ENCODE results near the gene C6. TPM values are rescaled to one million over a fixed set of nuclear protein-coding genes. Genes with fewer than 3 reads are reported as not detected.

C6 gene
- total RNA-seq, 5 donors from 2014 or later (not counting 1 experiment from before 2014, with no cell fraction given): 0.32 to 0.49 (median 0.44) TPM; not detected in 2

- Mint-ChIP-seq H3K9me3 (no peaks in the 10 kb centered on the region), H3K36me3 (no peaks in the 10 kb centered on the region), H3K4me1 (no peaks in the 10 kb centered on the region), H3K27ac (no peak overlapping the region), H3K4me3 (no peak overlapping the region), H3K27me3 (no peaks in the 10 kb centered on the region)
- H3K36me3 ChIP-seq (ENCODE audit: control insufficient read depth in 2 of 2, extremely low read depth in 1 of 2, insufficient read depth in 1 of 2, low read length in 1 of 2): no peaks in the 10 kb centered on the region
- no peaks in the 10 kb centered on the region for H3K9me3 ChIP-seq
- ChIA-PET CTCF (no interaction called here), POLR2A (no interaction called here)
- H3K4me1 ChIP-seq (ENCODE audit: control insufficient read depth in 1 of 2, extremely low read depth in 1 of 2, insufficient read depth in 2 of 2, low read length in 2 of 2): no peaks in the 10 kb centered on the region
- no peak overlapping the region for H3K27ac ChIP-seq (ENCODE audit: low read length)
- DNase-seq (no peak), ATAC-seq (replicated peaks in 1 of 4) (no peak)
- no peaks in the 10 kb centered on the region for H3K27me3 ChIP-seq (replicated peaks in 1 of 2; ENCODE audit: control insufficient read depth in 2 of 2, extremely low read depth in 1 of 2, insufficient read depth in 2 of 2, low read length in 1 of 2)
- H3K4me3 ChIP-seq (ENCODE audit: control insufficient read depth in 1 of 2, extremely low read depth in 1 of 2, low read length in 1 of 2): no peak overlapping the region
Measured at GRCh38 chr5:41102341-41102740, 111.0 kb downstream of the C6 start.

DNA sequence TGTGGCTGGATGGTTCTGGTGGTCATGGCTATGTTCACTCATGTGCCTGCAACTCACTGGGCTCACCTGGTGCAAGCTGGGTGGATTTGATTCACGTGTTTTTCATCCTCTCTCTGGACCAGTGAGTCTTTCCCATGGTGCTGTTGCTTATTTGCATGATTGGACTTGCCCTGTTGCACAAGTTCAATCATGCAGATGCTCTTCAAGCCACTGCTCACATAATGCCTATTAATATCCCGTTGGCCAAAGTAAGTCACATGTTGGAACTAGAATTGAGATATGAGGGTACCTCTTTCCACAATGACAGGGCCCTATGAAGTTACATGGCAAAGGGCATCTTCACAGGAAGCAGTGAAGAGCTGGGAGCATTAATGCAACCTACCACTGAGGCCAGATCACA lies 115.7 kb downstream of the C6 start:
- H3K9me3 Mint-ChIP-seq: no peaks in the 10 kb centered on the region
- no peak overlapping the region for H3K4me3 ChIP-seq (ENCODE audit: control insufficient read depth in 1 of 2, extremely low read depth in 1 of 2, low read length in 1 of 2)
- H3K9me3 ChIP-seq: no peaks in the 10 kb centered on the region
- no peaks in the 10 kb centered on the region for H3K27me3 ChIP-seq (replicated peaks in 1 of 2; ENCODE audit: control insufficient read depth in 2 of 2, extremely low read depth in 1 of 2, insufficient read depth in 2 of 2, low read length in 1 of 2)
- WGBS (ENCODE audit: insufficient coverage): 13% methylated on average over 1 of the region's 2 CpGs
- POLR2A ChIA-PET: no interaction called here
- DNase-seq (no peak), ATAC-seq (replicated peaks in 1 of 4) (no peak)
- H3K27ac ChIP-seq (ENCODE audit: low read length): no peak overlapping the region
- CTCF ChIA-PET: no interaction called here
- no peaks in the 10 kb centered on the region for H3K27me3 Mint-ChIP-seq
- no peaks in the 10 kb centered on the region for H3K36me3 ChIP-seq (ENCODE audit: control insufficient read depth in 2 of 2, extremely low read depth in 1 of 2, insufficient read depth in 1 of 2, low read length in 1 of 2)
- no peaks in the 10 kb centered on the region for H3K4me1 ChIP-seq (ENCODE audit: control insufficient read depth in 1 of 2, extremely low read depth in 1 of 2, insufficient read depth in 2 of 2, low read length in 2 of 2)
- H3K36me3 Mint-ChIP-seq: no peaks in the 10 kb centered on the region
- no peaks in the 10 kb centered on the region for H3K4me1 Mint-ChIP-seq
- no peak overlapping the region for H3K27ac Mint-ChIP-seq
- H3K4me3 Mint-ChIP-seq: no peak overlapping the region

- WGBS (ENCODE audit: insufficient coverage): 66% methylated on average over 5 of the region's 5 CpGs
Measured at GRCh38 chr5:41095324-41096101, 117.8 kb downstream of the C6 start.

DNA sequence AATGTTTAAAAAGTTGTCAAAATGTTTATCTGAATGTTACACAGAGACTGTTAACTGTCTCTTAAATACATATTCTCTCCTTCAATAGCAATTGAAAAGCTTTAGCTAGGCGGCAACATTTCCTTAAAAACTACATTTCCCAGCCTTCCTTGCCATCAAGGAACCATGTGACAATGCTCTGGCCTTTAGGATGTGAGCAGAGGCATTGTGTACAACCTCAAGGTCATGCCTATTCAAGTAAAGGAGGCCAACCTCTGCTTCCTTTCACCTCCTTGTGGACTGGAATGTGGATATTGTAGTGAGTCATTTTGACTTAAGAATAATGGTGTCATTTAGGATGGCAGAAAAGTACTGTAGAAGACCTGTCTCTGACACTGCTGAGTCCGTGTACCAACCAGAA lies 118.5 kb downstream of the C6 start:
- Mint-ChIP-seq H3K9me3 (peaks cover 0 to 6% (median 4%) of the 10 kb centered on the region in 3 donors), H3K27ac (no peak overlapping the region), H3K36me3 (no peaks in the 10 kb centered on the region), H3K27me3 (no peaks in the 10 kb centered on the region), H3K4me1 (no peaks in the 10 kb centered on the region), H3K4me3 (no peak overlapping the region)
- H3K27ac ChIP-seq (ENCODE audit: low read length): no peak overlapping the region
- CTCF ChIA-PET: no interaction called here
- no peak overlapping the region for H3K4me3 ChIP-seq (ENCODE audit: control insufficient read depth in 1 of 2, extremely low read depth in 1 of 2, low read length in 1 of 2)
- H3K9me3 ChIP-seq: no peaks in the 10 kb centered on the region
- no peaks in the 10 kb centered on the region for H3K4me1 ChIP-seq (ENCODE audit: control insufficient read depth in 1 of 2, extremely low read depth in 1 of 2, insufficient read depth in 2 of 2, low read length in 2 of 2)
- ATAC-seq (replicated peaks in 1 of 4): no peak
- no peaks in the 10 kb centered on the region for H3K36me3 ChIP-seq (ENCODE audit: control insufficient read depth in 2 of 2, extremely low read depth in 1 of 2, insufficient read depth in 1 of 2, low read length in 1 of 2)
- POLR2A ChIA-PET: no interaction called here
- H3K27me3 ChIP-seq (replicated peaks in 1 of 2; ENCODE audit: control insufficient read depth in 2 of 2, extremely low read depth in 1 of 2, insufficient read depth in 2 of 2, low read length in 1 of 2): peaks cover 0 to 4% of the 10 kb centered on the region in 2 experiments
- WGBS (ENCODE audit: insufficient coverage): 33% methylated on average over 1 of the region's 2 CpGs
- no peak for DNase-seq

More at GRCh38 chr5:41095324-41096101, 117.8 kb downstream of the C6 start:
- ATAC-seq (replicated peaks in 1 of 4) (no peak), DNase-seq (no peak)
- H3K9me3 ChIP-seq: no peaks in the 10 kb centered on the region
- no peaks in the 10 kb centered on the region for H3K36me3 ChIP-seq (ENCODE audit: control insufficient read depth in 2 of 2, extremely low read depth in 1 of 2, insufficient read depth in 1 of 2, low read length in 1 of 2)
- POLR2A ChIA-PET: no interaction called here
- Mint-ChIP-seq H3K27me3 (no peaks in the 10 kb centered on the region), H3K9me3 (peaks cover 0 to 6% (median 2%) of the 10 kb centered on the region in 3 donors), H3K4me3 (no peak overlapping the region), H3K4me1 (no peaks in the 10 kb centered on the region), H3K27ac (no peak overlapping the region), H3K36me3 (no peaks in the 10 kb centered on the region)
- CTCF ChIA-PET: no interaction called here
- no peaks in the 10 kb centered on the region for H3K4me1 ChIP-seq (ENCODE audit: control insufficient read depth in 1 of 2, extremely low read depth in 1 of 2, insufficient read depth in 2 of 2, low read length in 2 of 2)
- H3K27me3 ChIP-seq (replicated peaks in 1 of 2; ENCODE audit: control insufficient read depth in 2 of 2, extremely low read depth in 1 of 2, insufficient read depth in 2 of 2, low read length in 1 of 2): peaks cover 0 to 4% of the 10 kb centered on the region in 2 experiments
- H3K27ac ChIP-seq (ENCODE audit: low read length): no peak overlapping the region
- no peak overlapping the region for H3K4me3 ChIP-seq (ENCODE audit: control insufficient read depth in 1 of 2, extremely low read depth in 1 of 2, low read length in 1 of 2)

DNA sequence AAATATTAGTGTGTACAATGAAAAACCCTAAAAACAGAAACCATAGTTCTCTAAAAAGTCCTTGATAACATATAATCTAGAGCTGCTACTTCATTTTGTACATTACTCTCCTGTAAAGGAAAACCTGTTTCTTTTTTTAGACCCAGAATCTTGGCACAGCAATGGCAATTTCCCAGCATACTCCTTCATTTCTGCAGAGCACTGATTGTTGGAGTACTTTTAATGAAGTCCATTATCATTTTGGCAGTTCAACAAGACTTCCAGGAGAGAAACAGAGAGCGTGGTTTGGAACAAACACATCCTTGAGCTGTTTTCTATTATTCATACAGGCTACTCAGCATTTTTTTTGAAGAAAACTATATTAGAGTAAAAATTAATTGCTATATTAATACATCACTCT lies 119.5 kb downstream of the C6 start:
- ChIA-PET POLR2A (no interaction called here), CTCF (no interaction called here)
- Mint-ChIP-seq H3K9me3 (peaks cover 0 to 6% (median 4%) of the 10 kb centered on the region in 3 donors), H3K27me3 (no peaks in the 10 kb centered on the region), H3K4me3 (no peak overlapping the region), H3K4me1 (no peaks in the 10 kb centered on the region), H3K36me3 (no peaks in the 10 kb centered on the region), H3K27ac (no peak overlapping the region)
- Histone ChIP-seq H3K36me3 (ENCODE audit: control insufficient read depth in 2 of 2, extremely low read depth in 1 of 2, insufficient read depth in 1 of 2, low read length in 1 of 2) (no peaks in the 10 kb centered on the region), H3K9me3 (no peaks in the 10 kb centered on the region), H3K4me3 (ENCODE audit: control insufficient read depth in 1 of 2, extremely low read depth in 1 of 2, low read length in 1 of 2) (no peak overlapping the region), H3K27me3 (replicated peaks in 1 of 2; ENCODE audit: control insufficient read depth in 2 of 2, extremely low read depth in 1 of 2, insufficient read depth in 2 of 2, low read length in 1 of 2) (peaks cover 0 to 4% of the 10 kb centered on the region in 2 experiments), H3K27ac (ENCODE audit: low read length) (no peak overlapping the region), H3K4me1 (ENCODE audit: control insufficient read depth in 1 of 2, extremely low read depth in 1 of 2, insufficient read depth in 2 of 2, low read length in 2 of 2) (no peaks in the 10 kb centered on the region)
- DNase-seq: no peak
- WGBS (ENCODE audit: insufficient coverage): no CpG with 5 or more reads among the region's 1 CpG
- ATAC-seq (replicated peaks in 1 of 4): no peak

Other genes starting within 250 kb of the C6 start
- gene MROH2B, start 142.2 kb downstream of the C6 start, total RNA-seq: not detected